Upper lobe of right lung (tissue), 1 donor: ENCODE measurements around the gene CTU1. TPM values are rescaled to one million over a fixed set of nuclear protein-coding genes. Genes with fewer than 3 reads are reported as not detected.
A peak's percentile ranks its signal among the peaks of the same experiment; 100 is the strongest.

Experiments
- ATAC-seq: fragments of 200-7000 bp; cut with Tn5 transposase; one replicate; pipeline ENCODE4 v1.9.1; 2020; ENCODE audit warnings: mild to moderate bottlenecking, moderate library complexity
- DNase-seq: peaks from one replicate; pipeline ENCODE4 v3.0.0-alpha.2; 2020
- H3K27ac ChIP-seq: fragments of 200-600 bp; one replicate; pipeline ENCODE4 v1.8.0; 2022
- H3K27me3 ChIP-seq: fragments of 200-600 bp; one replicate; pipeline ENCODE4 v1.8.0; 2022; ENCODE audit warnings: mild to moderate bottlenecking
- H3K36me3 ChIP-seq: fragments of 200-600 bp; one replicate; pipeline ENCODE4 v1.8.0; 2022
- H3K4me1 ChIP-seq: fragments of 200-600 bp; one replicate; pipeline ENCODE4 v1.8.0; 2022
- H3K4me3 ChIP-seq: fragments of 200-600 bp; one replicate; pipeline ENCODE4 v1.8.0; 2022; ENCODE audit warnings: mild to moderate bottlenecking
- H3K9me3 ChIP-seq: fragments of 200-600 bp; one replicate; pipeline ENCODE4 v1.8.0; 2022
- intact Hi-C: fragments of 100-400 bp; cut with DNase I; formaldehyde crosslinking; loops from one replicate; pipeline ENCODE4 v1.11.0; 2022
- total RNA-seq: library from RNA; stranded (reverse); fragmentation: NEBNext Ultra II Directional; extraction: Animal tissue kit (Norgen Biotek cat#: 25700); gene quantifications from one replicate; pipeline ENCODE4 v1.2.1, GENCODE V29; 2021
- TF ChIP-seq, protein P1 (sequence below): fragments of 200-600 bp; IDR thresholded peaks from one replicate; pipeline ENCODE4 v1.8.0; 2022; ENCODE audit warnings: antibody characterized with exemption
- donor health status: DM: no; HTN: yes; CAD: no; lungs with severe emphysema.

Gene CTU1
- total RNA-seq, 1 donor from 2014 or later: 8.5 TPM

DNA sequence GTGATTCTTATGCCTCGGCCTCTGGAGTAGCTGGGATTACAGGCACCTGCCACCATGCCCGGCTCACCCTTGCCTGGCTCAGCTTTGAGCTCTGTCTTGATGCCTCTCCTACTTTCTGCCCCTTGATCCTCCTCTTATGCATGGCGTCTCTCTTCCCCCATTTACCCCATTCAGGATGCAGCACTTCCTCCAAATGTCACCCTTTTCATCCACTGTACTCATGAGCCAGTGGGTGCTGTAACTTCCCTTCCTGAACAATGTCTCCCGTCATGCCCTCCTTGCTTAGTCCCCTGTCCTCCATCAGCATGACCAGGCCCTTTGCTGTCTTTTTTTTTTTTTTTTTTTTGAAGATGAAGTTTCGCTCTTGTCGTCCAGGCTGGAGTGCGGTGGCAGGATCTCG, 13.0 kb upstream of the CTU1 start:
- TF ChIP-seq, protein P1, sequence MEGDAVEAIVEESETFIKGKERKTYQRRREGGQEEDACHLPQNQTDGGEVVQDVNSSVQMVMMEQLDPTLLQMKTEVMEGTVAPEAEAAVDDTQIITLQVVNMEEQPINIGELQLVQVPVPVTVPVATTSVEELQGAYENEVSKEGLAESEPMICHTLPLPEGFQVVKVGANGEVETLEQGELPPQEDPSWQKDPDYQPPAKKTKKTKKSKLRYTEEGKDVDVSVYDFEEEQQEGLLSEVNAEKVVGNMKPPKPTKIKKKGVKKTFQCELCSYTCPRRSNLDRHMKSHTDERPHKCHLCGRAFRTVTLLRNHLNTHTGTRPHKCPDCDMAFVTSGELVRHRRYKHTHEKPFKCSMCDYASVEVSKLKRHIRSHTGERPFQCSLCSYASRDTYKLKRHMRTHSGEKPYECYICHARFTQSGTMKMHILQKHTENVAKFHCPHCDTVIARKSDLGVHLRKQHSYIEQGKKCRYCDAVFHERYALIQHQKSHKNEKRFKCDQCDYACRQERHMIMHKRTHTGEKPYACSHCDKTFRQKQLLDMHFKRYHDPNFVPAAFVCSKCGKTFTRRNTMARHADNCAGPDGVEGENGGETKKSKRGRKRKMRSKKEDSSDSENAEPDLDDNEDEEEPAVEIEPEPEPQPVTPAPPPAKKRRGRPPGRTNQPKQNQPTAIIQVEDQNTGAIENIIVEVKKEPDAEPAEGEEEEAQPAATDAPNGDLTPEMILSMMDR: no peak
- ATAC-seq (peak; percentile 42), DNase-seq (no peak)
- no peak overlapping the region for H3K27ac ChIP-seq
- H3K4me1 ChIP-seq: no peaks in the 10 kb centered on the region
- H3K27me3 ChIP-seq: no peaks in the 10 kb centered on the region
- H3K4me3 ChIP-seq: no peak overlapping the region
- H3K36me3 ChIP-seq: no peaks in the 10 kb centered on the region
- H3K9me3 ChIP-seq: no peaks in the 10 kb centered on the region
- intact Hi-C loops: no loop called here

- DNase-seq (no peak), ATAC-seq (no peak)
- no peaks in the 10 kb centered on the region for H3K9me3 ChIP-seq
- no peak overlapping the region for H3K4me3 ChIP-seq
- intact Hi-C loops: no loop called here
- no peaks in the 10 kb centered on the region for H3K4me1 ChIP-seq
- no peak overlapping the region for H3K27ac ChIP-seq
- TF ChIP-seq, protein P1: no peak
- H3K36me3 ChIP-seq: no peaks in the 10 kb centered on the region
- H3K27me3 ChIP-seq: no peaks in the 10 kb centered on the region
These were observed 12.0 kb upstream of the CTU1 start for GRCh38 chr19:51120160-51120559.

DNA sequence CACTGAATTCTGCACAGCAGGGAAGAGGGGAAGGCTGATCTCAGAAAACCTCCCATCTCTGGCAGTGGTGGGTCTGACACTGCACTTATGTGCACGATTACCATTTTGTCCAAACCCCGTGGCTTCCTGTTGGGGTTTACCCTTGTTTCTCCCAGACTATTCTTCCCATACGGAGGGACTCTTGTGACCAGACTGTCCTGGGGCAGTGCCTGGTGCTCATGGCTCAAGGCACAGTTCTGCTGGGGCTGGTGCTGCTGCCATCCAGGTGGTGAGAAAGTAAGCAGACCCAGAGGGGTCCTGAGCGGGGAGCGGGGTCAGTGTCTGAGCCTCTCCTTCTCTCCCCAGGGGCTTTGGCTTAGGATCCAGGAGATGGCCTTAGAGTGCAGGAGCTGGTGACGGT, 11.4 kb upstream of the CTU1 start:
- H3K27ac ChIP-seq: no peak overlapping the region
- no peak overlapping the region for H3K4me3 ChIP-seq
- no peak for DNase-seq
- H3K9me3 ChIP-seq: no peaks in the 10 kb centered on the region
- H3K36me3 ChIP-seq: no peaks in the 10 kb centered on the region
- TF ChIP-seq, protein P1: no peak
- H3K27me3 ChIP-seq: no peaks in the 10 kb centered on the region
- H3K4me1 ChIP-seq: no peaks in the 10 kb centered on the region
- intact Hi-C loops: no loop called here
- ATAC-seq: no peak

- DNase-seq (no peak), ATAC-seq (peak; percentile 50)
- no peaks in the 10 kb centered on the region for H3K27me3 ChIP-seq
- intact Hi-C loops: no loop called here
- H3K4me1 ChIP-seq: no peaks in the 10 kb centered on the region
- H3K27ac ChIP-seq: no peak overlapping the region
- no peak overlapping the region for H3K4me3 ChIP-seq
- TF ChIP-seq, protein P1: no peak
- H3K9me3 ChIP-seq: no peaks in the 10 kb centered on the region
- no peaks in the 10 kb centered on the region for H3K36me3 ChIP-seq
These were observed 10.9 kb upstream of the CTU1 start for GRCh38 chr19:51119101-51119500.

DNA sequence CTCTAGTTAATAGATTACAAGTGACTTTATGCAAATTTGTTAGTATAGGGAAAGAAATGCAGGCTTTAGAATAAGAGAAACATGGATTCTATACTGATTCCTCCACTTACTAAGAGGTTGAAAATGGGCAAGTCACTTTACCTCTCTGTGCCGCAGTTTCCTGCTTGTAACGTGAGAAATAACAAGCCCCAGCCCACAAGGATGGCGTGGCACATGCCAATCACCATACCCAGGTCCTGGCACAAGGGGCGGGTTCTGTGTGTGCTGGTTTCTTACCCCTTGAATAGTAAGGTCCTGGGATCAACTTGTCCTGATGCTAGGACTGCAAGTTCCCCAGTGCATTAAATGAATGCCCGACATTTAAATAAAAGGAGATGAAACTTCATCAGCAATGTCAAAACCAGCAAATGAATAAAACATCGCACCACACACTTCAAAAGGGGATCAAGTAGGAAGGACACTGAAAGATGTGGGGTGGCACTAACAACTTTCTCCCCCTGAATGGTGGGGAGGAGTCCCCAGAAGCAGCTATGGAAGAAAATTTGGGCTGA, 8.6 kb upstream of the CTU1 start:
- DNase-seq (no peak), ATAC-seq (no peak)
- H3K27ac ChIP-seq: no peak overlapping the region
- no peaks in the 10 kb centered on the region for H3K4me1 ChIP-seq
- no peaks in the 10 kb centered on the region for H3K9me3 ChIP-seq
- no peaks in the 10 kb centered on the region for H3K27me3 ChIP-seq
- H3K36me3 ChIP-seq: no peaks in the 10 kb centered on the region
- TF ChIP-seq, protein P1: no peak
- H3K4me3 ChIP-seq: no peak overlapping the region
- intact Hi-C loops: no loop called here
